Measurements from ENCODE around the gene DMD.

DNA sequence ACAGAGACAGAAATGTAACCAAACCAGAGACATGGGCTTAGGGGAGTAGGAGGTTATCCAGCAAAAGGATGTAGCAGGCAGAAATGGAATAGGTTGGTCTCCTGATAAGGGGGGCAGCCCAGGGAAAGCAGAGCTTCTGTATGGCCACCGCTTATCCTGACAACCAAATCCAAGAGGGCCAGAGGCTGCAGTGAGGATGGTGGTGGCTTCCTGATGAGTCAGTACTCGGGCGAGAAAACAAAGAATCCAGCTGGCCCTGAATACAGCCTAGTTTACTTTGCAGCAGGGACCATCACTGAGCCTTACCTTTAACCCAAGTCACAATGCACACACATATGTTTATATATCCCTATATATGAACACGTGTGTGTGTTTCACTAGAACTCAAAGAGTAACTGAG, 2009.8 kb downstream of the DMD start:
- TF ChIP-seq, protein P1, sequence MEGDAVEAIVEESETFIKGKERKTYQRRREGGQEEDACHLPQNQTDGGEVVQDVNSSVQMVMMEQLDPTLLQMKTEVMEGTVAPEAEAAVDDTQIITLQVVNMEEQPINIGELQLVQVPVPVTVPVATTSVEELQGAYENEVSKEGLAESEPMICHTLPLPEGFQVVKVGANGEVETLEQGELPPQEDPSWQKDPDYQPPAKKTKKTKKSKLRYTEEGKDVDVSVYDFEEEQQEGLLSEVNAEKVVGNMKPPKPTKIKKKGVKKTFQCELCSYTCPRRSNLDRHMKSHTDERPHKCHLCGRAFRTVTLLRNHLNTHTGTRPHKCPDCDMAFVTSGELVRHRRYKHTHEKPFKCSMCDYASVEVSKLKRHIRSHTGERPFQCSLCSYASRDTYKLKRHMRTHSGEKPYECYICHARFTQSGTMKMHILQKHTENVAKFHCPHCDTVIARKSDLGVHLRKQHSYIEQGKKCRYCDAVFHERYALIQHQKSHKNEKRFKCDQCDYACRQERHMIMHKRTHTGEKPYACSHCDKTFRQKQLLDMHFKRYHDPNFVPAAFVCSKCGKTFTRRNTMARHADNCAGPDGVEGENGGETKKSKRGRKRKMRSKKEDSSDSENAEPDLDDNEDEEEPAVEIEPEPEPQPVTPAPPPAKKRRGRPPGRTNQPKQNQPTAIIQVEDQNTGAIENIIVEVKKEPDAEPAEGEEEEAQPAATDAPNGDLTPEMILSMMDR (IDR thresholded peaks at IDR 0.05): no peak
- no peak for TF ChIP-seq EP300 (IDR thresholded peaks at IDR 0.05)
- no peak for TF ChIP-seq POLR2A (IDR thresholded peaks at IDR 0.05)
